GM21515 (cell line): Measurements from ENCODE around the gene DNMT3A.
"Not testable (repeated sequence)": the region's sequence is repeated elsewhere in the genome, so short reads cannot be mapped to it uniquely, and the experiment has no call there.

ENCODE experiments used
- ATAC-seq: cut with Tn5 transposase; IDR thresholded peaks from one replicate; pipeline ENCODE4 v1.9.1; 2021; ENCODE audit not compliant: unreplicated experiment

The DNMT3A gene

GRCh38 chr2:25215948-25216679 lies 125.6 kb downstream of the DNMT3A start:
- peak; percentile 67 for ATAC-seq

- no peak for ATAC-seq
These were observed 126.5 kb downstream of the DNMT3A start for GRCh38 chr2:25215232-25215631.

- no peak for ATAC-seq
These were observed 128.5 kb downstream of the DNMT3A start for GRCh38 chr2:25213229-25213628.

- ATAC-seq: not testable (repeated sequence)
These were observed 130.8 kb downstream of the DNMT3A start for GRCh38 chr2:25210923-25211322.

GRCh38 chr2:25207078-25207545 lies 134.6 kb downstream of the DNMT3A start:
- no peak for ATAC-seq

- no peak for ATAC-seq
These were observed 137.4 kb downstream of the DNMT3A start for GRCh38 chr2:25204190-25204838.

GRCh38 chr2:25202275-25202674 lies 139.4 kb downstream of the DNMT3A start:
- ATAC-seq: no peak

- ATAC-seq: no peak
These were observed 139.9 kb downstream of the DNMT3A start for GRCh38 chr2:25201794-25202193.

GRCh38 chr2:25201265-25201664 lies 140.5 kb downstream of the DNMT3A start:
- no peak for ATAC-seq

- ATAC-seq: no peak
These were observed 143.1 kb downstream of the DNMT3A start for GRCh38 chr2:25198576-25198975.

- ATAC-seq: no peak
These were observed 143.6 kb downstream of the DNMT3A start for GRCh38 chr2:25198209-25198525.

- ATAC-seq: no peak
These were observed 144.2 kb downstream of the DNMT3A start for GRCh38 chr2:25197336-25198208.

- no peak for ATAC-seq
These were observed 147.1 kb downstream of the DNMT3A start for GRCh38 chr2:25194576-25195122.

- ATAC-seq: no peak
These were observed 151.2 kb downstream of the DNMT3A start for GRCh38 chr2:25190536-25190935.

- no peak for ATAC-seq
These were observed 153.3 kb downstream of the DNMT3A start for GRCh38 chr2:25188405-25188804.

GRCh38 chr2:25187729-25188350 lies 153.9 kb downstream of the DNMT3A start:
- no peak for ATAC-seq

- no peak for ATAC-seq
These were observed 157.5 kb downstream of the DNMT3A start for GRCh38 chr2:25184254-25184653.

- ATAC-seq: no peak
These were observed 162.7 kb downstream of the DNMT3A start for GRCh38 chr2:25178976-25179375.
